GM10266 (cell line): ENCODE data around the gene RNF114.
"Not testable (repeated sequence)": the region's sequence is repeated elsewhere in the genome, so short reads cannot be mapped to it uniquely, and the experiment has no call there.

ENCODE experiments used
- DNase-seq: peaks from one replicate; pipeline ENCODE4 v3.0.0; 2012; ENCODE audit errors: extremely low spot score
- CTCF ChIP-seq: IDR thresholded peaks from 2 replicates; pipeline ENCODE4 v1.5.1; 2012; ENCODE audit warnings: mild to moderate bottlenecking, low read depth; ENCODE audit not compliant: control insufficient read depth, insufficient read depth; ENCODE audit errors: missing control alignments

Gene RNF114

GRCh38 chr20:49945701-49946477 lies 9.7 kb downstream of the RNF114 start:
- TF ChIP-seq CTCF = no peak
- no peak for DNase-seq

- no peak for DNase-seq
- no peak for TF ChIP-seq CTCF
Measured at GRCh38 chr20:49948178-49948577, 12.0 kb downstream of the RNF114 start.

GRCh38 chr20:49948809-49949507 lies 12.8 kb downstream of the RNF114 start:
- TF ChIP-seq CTCF = no peak
- no peak for DNase-seq

- no peak for TF ChIP-seq CTCF
- DNase-seq = no peak
Measured at GRCh38 chr20:49951151-49951550, 15.0 kb downstream of the RNF114 start.

GRCh38 chr20:49955167-49955566 lies 19.0 kb downstream of the RNF114 start:
- TF ChIP-seq CTCF = no peak
- DNase-seq = no peak

- DNase-seq = not testable (repeated sequence)
Measured at GRCh38 chr20:49955830-49956396, 19.7 kb downstream of the RNF114 start.

- TF ChIP-seq CTCF = no peak
- DNase-seq = no peak
Measured at GRCh38 chr20:49956689-49957088, 20.5 kb downstream of the RNF114 start.

GRCh38 chr20:49957089-49957938 lies 21.1 kb downstream of the RNF114 start:
- not testable (repeated sequence) for DNase-seq
